HEK293 (cell line): ENCODE results near the gene GNG7.

ENCODE experiments used
- CTCF ChIA-PET: fragments of 350-600 bp; formaldehyde crosslinking; extraction: SDS; loops from one replicate; lab custom pipeline; 2021; ENCODE audit warnings: antibody characterized with exemption; lab: Yijun Ruan, JAX
- POLR2A ChIA-PET: fragments of 300-600 bp; formaldehyde crosslinking; extraction: SDS; loops from one replicate; lab custom pipeline; 2020; ENCODE audit warnings: antibody characterized with exemption, inconsistent platforms; lab: Yijun Ruan, JAX
- H3K27ac ChIP-seq: fragments of 200-500 bp; sonication (Bioruptor generic); 2 replicates; pipeline ENCODE4 v1.5.1; 2014; ENCODE audit warnings: low read depth, low read length, control low read depth, inconsistent platforms; ENCODE audit errors: extremely low read depth
- H3K36me3 ChIP-seq, 2 experiments: fragments of 200-500 bp in 1 of 2; sonication (Bioruptor generic) in 1 of 2; 1 replicate in 1 of 2; 2 replicates in 1 of 2; pipeline ENCODE4 v1.5.1; 2014 to 2017; ENCODE audit warnings: inconsistent platforms in 2 of 2, low read length in 2 of 2; ENCODE audit not compliant: control insufficient read depth in 2 of 2, insufficient read depth in 1 of 2
- H3K4me1 ChIP-seq: fragments of 200-500 bp; sonication (Bioruptor generic); 2 replicates; pipeline ENCODE4 v1.5.1; 2014; ENCODE audit warnings: mild to moderate bottlenecking, low read length, inconsistent platforms; ENCODE audit not compliant: control insufficient read depth, insufficient read depth
- H3K4me3 ChIP-seq: 2 replicates; pipeline ENCODE4 v1.5.1; 2011; ENCODE audit warnings: low read depth, mild to moderate bottlenecking, control low read depth, low read length, moderate library complexity
- H3K9me3 ChIP-seq: fragments of 200-500 bp; sonication (Bioruptor generic); 2 replicates; pipeline ENCODE4 v1.5.1; 2014; ENCODE audit warnings: low read depth, low read length, inconsistent platforms; ENCODE audit not compliant: control insufficient read depth, insufficient read depth
- GLIS2 ChIP-seq: fragments of 450-650 bp; formaldehyde crosslinking; IDR thresholded peaks from 2 replicates; pipeline ENCODE4 v1.5.1; 2016; ENCODE audit warnings: missing biosample characterization, missing genetic modification characterization
- PRDM4 ChIP-seq: fragments of 450-650 bp; formaldehyde crosslinking; IDR thresholded peaks from 2 replicates; pipeline ENCODE4 v1.5.1; 2017; ENCODE audit warnings: missing biosample characterization, missing genetic modification characterization
- PRDM6 ChIP-seq: fragments of 450-650 bp; formaldehyde crosslinking; IDR thresholded peaks from 2 replicates; pipeline ENCODE4 v1.5.1; 2017; ENCODE audit warnings: missing biosample characterization, missing genetic modification characterization
- SALL2 ChIP-seq: fragments of 450-650 bp; formaldehyde crosslinking; IDR thresholded peaks from 2 replicates; pipeline ENCODE4 v1.5.0; 2017; ENCODE audit warnings: missing biosample characterization, mild to moderate bottlenecking, missing genetic modification characterization, borderline replicate concordance
- ZBTB48 ChIP-seq: fragments of 450-650 bp; formaldehyde crosslinking; IDR thresholded peaks from 2 replicates; pipeline ENCODE4 v1.5.1; 2016; ENCODE audit warnings: missing biosample characterization, missing genetic modification characterization
- ZNF10 ChIP-seq: fragments of 450-650 bp; formaldehyde crosslinking; IDR thresholded peaks from 2 replicates; pipeline ENCODE4 v1.5.1; 2017; ENCODE audit warnings: missing biosample characterization, missing genetic modification characterization
- ZNF132 ChIP-seq: fragments of 450-650 bp; formaldehyde crosslinking; IDR thresholded peaks from 2 replicates; pipeline ENCODE4 v1.5.1; 2017; ENCODE audit warnings: missing biosample characterization, missing genetic modification characterization, borderline replicate concordance
- ZNF138 ChIP-seq: fragments of 450-650 bp; formaldehyde crosslinking; IDR thresholded peaks from 2 replicates; pipeline ENCODE4 v1.5.1; 2016; ENCODE audit warnings: missing biosample characterization, missing genetic modification characterization, borderline replicate concordance
- ZNF155 ChIP-seq: fragments of 450-650 bp; formaldehyde crosslinking; IDR thresholded peaks from 2 replicates; pipeline ENCODE4 v1.5.1; 2016; ENCODE audit warnings: missing biosample characterization, missing genetic modification characterization
- ZNF175 ChIP-seq: fragments of 450-650 bp; formaldehyde crosslinking; IDR thresholded peaks from 2 replicates; pipeline ENCODE4 v1.5.1; 2016; ENCODE audit warnings: missing biosample characterization, missing genetic modification characterization
- ZNF214 ChIP-seq: fragments of 450-650 bp; formaldehyde crosslinking; IDR thresholded peaks from 2 replicates; pipeline ENCODE4 v1.5.1; 2017; ENCODE audit warnings: missing biosample characterization, mild to moderate bottlenecking, missing genetic modification characterization, borderline replicate concordance
- ZNF223 ChIP-seq: fragments of 450-650 bp; formaldehyde crosslinking; IDR thresholded peaks from 2 replicates; pipeline ENCODE4 v1.5.1; 2016; ENCODE audit warnings: missing biosample characterization, missing genetic modification characterization
- ZNF26 ChIP-seq: fragments of 450-650 bp; formaldehyde crosslinking; IDR thresholded peaks from 2 replicates; pipeline ENCODE4 v1.5.1; 2016; ENCODE audit warnings: missing biosample characterization, missing genetic modification characterization
- ZNF280C ChIP-seq: fragments of 450-650 bp; formaldehyde crosslinking; IDR thresholded peaks from 2 replicates; pipeline ENCODE4 v1.5.1; 2016; ENCODE audit warnings: missing biosample characterization, missing genetic modification characterization
- ZNF280D ChIP-seq: fragments of 450-650 bp; formaldehyde crosslinking; IDR thresholded peaks from 2 replicates; pipeline ENCODE4 v1.5.1; 2016; ENCODE audit warnings: missing biosample characterization, missing genetic modification characterization
- ZNF544 ChIP-seq: fragments of 450-650 bp; formaldehyde crosslinking; IDR thresholded peaks from 2 replicates; pipeline ENCODE4 v1.5.0; 2017; ENCODE audit warnings: missing biosample characterization, missing genetic modification characterization
- ZNF747 ChIP-seq: fragments of 450-650 bp; formaldehyde crosslinking; IDR thresholded peaks from 2 replicates; pipeline ENCODE4 v1.5.1; 2016; ENCODE audit warnings: missing biosample characterization, missing genetic modification characterization
- ZSCAN23 ChIP-seq: fragments of 450-650 bp; formaldehyde crosslinking; IDR thresholded peaks from 2 replicates; pipeline ENCODE4 v1.5.1; 2016; ENCODE audit warnings: missing biosample characterization, missing genetic modification characterization

The GNG7 gene

GRCh38 chr19:2676823-2677222, 25.7 kb downstream of the GNG7 start (continued):
- TF ChIP-seq PRDM4 (tag by site-specific recombination), result no peak
- no peak for TF ChIP-seq ZNF175 (tag by site-specific recombination)
- TF ChIP-seq ZNF10, result no peak
- no peak for TF ChIP-seq ZBTB48 (tag by site-specific recombination)
- no peak for TF ChIP-seq ZNF132 (tag by site-specific recombination)
- TF ChIP-seq ZSCAN23, result no peak
- TF ChIP-seq ZNF155 (tag by site-specific recombination), result no peak
- TF ChIP-seq GLIS2 (tag by site-specific recombination), result no peak

- H3K4me3 ChIP-seq, result no peak overlapping the region
- no peak for TF ChIP-seq ZNF544 (tag by site-specific recombination)
- TF ChIP-seq ZNF280C (tag by site-specific recombination), result no peak
- TF ChIP-seq PRDM6, result no peak
- no peak for TF ChIP-seq ZNF223 (tag by site-specific recombination)
- TF ChIP-seq ZNF280D (tag by site-specific recombination), result no peak
- no peak for TF ChIP-seq ZNF138
- TF ChIP-seq ZNF214 (tag by site-specific recombination), result no peak
- TF ChIP-seq SALL2, result no peak
- no peak for TF ChIP-seq ZNF26 (tag by site-specific recombination)
- no peak for TF ChIP-seq ZNF747 (tag by site-specific recombination)
- CTCF ChIA-PET, result no interaction called here
- no peaks in the 10 kb centered on the region for H3K9me3 ChIP-seq
- POLR2A ChIA-PET, result no interaction called here
- H3K27ac ChIP-seq, result no peak overlapping the region
- no peaks in the 10 kb centered on the region for H3K36me3 ChIP-seq
- H3K4me1 ChIP-seq, result no peaks in the 10 kb centered on the region
Observed at GRCh38 chr19:2675892-2676291, 26.6 kb downstream of the GNG7 start.
